ENCODE data around the gene TIMM29.
"Not testable (repeated sequence)": the region's sequence is repeated elsewhere in the genome, so short reads cannot be mapped to it uniquely, and the experiment has no call there.

TIMM29 gene

GRCh38 chr19:10946958-10947657 is 18.5 kb downstream of the TIMM29 start:
- no peak for DNase-seq

- no peak for DNase-seq
These were observed 24.2 kb downstream of the TIMM29 start for GRCh38 chr19:10952809-10953208.

- DNase-seq: not testable (repeated sequence)
These were observed 30.8 kb downstream of the TIMM29 start for GRCh38 chr19:10959277-10959968.

- peak; percentile 99 for DNase-seq
These were observed 31.9 kb downstream of the TIMM29 start, which contains the start of gene SMARCA4 for GRCh38 chr19:10960314-10961072. TSS of gene SMARCA4 (plus strand) at chr19:10961030. CDS start at chr19:10984152, 23,122 bp downstream.

GRCh38 chr19:10961073-10961860 is 32.7 kb downstream of the TIMM29 start:
- DNase-seq: peak; percentile 4

- no peak for DNase-seq
These were observed 34.3 kb downstream of the TIMM29 start for GRCh38 chr19:10962863-10963262.

- no peak for DNase-seq
These were observed 35.3 kb downstream of the TIMM29 start for GRCh38 chr19:10963865-10964264.

- no peak for DNase-seq
These were observed 36.3 kb downstream of the TIMM29 start for GRCh38 chr19:10964903-10965302.

- DNase-seq: no peak
These were observed 36.8 kb downstream of the TIMM29 start for GRCh38 chr19:10965398-10965797.

GRCh38 chr19:10966809-10967208 is 38.2 kb downstream of the TIMM29 start:
- DNase-seq: no peak

GRCh38 chr19:10968527-10969135 is 40.0 kb downstream of the TIMM29 start:
- no peak for DNase-seq

- DNase-seq: no peak
These were observed 42.6 kb downstream of the TIMM29 start for GRCh38 chr19:10971107-10971726.

- DNase-seq: no peak
These were observed 46.9 kb downstream of the TIMM29 start for GRCh38 chr19:10975374-10976130.

GRCh38 chr19:10976131-10976892 is 47.7 kb downstream of the TIMM29 start:
- DNase-seq: no peak

- DNase-seq: no peak
These were observed 49.1 kb downstream of the TIMM29 start for GRCh38 chr19:10977742-10978092.

All from inflammatory macrophage treated with lipopolysaccharide for 4 hours (primary cell).